IPS DF 19.7 (cell line): ENCODE results near the gene MINK1.
"Not testable (repeated sequence)": the region's sequence is repeated elsewhere in the genome, so short reads cannot be mapped to it uniquely, and the experiment has no call there.

Source experiments
- DNase-seq: peaks from one replicate; pipeline ENCODE4 v3.0.0-alpha.2; 2013; ENCODE audit warnings: low read depth, low spot score

The MINK1 gene

DNA sequence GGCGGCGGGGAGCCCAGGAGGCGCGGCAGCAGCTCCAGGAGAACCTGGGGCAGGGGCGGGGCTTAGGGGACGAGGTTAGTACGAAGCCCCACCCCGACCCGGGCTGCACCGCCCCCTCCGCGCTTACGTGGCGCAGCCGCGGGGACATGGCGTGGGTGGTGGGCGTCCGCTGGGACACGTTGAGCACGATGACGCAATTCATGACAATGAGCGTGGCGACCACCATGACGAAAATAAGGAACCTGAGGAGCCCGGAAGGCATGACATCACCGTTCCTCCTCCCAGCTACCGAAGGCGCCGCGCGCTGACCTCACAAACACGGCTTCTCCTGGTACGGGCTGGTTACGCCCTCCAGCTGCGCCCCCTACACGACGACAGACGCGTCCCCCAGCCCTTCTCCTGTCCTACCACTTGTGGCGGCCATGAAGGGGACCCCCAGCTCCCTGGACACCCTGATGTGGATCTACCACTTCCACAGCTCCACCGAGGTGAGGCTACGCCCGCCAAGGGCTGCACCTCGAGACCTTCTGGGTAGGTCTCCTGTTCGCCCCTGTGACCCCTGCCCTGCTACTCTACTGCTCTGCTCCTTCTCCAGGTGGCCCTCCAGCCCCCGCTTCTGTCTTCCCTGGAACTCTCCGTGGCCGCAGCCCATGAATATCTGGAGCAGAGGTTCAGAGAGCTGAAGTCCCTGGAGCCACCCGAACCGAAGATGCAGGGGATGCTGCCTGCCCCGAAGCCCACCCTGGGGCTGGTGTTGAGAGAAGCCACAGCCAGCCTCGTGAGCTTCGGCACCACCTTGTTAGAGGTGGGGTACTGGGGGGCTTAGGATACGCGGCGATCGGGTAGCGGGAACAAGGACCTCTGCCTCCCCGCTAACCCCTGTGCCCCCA, 66.4 kb downstream of the MINK1 start, which contains the start of gene C17orf107:
C17orf107 (plus strand) TSS at position 196 of the 890 bp plus-strand sequence; CDS start at position 423, 227 bp downstream.
- DNase-seq, result no peak

DNA sequence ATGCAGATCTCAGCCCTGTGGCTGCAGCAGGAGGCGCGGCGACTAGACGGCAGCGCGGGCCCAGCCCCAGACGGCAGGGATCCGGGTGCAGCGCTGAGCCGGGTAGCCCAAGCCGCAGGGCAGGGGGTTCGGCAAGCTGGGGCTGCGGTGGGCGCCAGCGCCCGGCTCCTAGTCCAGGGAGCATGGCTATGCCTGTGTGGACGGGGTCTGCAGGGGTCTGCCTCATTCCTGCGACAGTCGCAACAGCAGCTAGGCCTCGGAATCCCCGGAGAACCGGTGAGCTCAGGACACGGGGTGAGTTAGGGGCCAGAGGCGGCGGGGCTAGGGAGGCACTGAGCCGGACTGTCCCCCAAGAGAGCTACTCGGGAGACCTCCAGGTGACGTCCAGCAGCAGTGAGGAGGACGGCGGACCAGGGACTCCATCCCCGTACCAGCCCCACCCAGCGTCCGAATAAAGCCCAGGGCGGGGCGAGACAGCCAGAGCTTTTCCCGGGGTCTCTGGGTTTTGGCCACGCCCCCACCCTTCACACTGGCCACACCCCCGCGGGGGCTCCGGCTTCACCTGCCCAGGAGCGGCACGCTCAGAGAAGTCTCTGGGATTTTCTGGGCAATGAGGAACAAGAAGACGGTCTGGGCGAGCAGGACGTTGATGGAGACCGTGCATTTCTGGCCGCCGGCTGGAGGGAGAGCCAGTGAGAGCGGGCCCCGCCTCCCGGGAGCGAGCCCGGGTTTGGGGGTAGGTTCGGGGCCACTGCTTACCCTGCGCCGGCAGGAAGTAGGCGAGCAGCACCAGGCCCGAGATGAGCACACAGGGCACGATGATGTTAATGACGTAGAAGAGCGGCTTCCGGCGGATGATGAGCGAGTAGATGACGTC, 67.3 kb downstream of the MINK1 start:
- no peak for DNase-seq

DNA sequence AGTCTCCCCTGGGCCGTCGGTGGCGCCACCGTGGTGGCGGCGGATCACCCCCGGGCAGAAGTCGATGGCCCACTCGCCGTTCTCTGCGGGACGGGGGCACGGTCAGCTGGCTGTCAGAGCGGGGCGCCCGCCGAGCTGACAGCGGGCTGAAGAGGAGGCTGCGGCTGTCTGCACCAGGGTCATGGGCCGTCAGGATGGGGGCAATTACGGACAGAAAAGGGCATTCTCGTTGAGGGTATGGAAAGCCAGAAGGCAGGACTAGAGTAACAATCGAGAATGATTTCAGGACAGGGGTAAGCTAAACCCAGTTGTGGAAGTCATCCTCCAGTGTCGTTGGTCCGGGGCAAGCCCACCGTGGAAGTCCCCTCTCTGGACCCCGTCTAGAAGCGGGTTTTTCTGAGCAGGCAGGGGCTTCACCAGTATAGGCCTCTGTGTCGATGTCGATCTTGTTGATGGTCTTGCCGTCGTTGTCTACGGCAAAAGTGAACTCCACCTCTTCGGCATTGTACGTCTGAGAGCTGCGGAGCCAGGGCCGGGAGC, 68.0 kb downstream of the MINK1 start:
- DNase-seq, result no peak

DNA sequence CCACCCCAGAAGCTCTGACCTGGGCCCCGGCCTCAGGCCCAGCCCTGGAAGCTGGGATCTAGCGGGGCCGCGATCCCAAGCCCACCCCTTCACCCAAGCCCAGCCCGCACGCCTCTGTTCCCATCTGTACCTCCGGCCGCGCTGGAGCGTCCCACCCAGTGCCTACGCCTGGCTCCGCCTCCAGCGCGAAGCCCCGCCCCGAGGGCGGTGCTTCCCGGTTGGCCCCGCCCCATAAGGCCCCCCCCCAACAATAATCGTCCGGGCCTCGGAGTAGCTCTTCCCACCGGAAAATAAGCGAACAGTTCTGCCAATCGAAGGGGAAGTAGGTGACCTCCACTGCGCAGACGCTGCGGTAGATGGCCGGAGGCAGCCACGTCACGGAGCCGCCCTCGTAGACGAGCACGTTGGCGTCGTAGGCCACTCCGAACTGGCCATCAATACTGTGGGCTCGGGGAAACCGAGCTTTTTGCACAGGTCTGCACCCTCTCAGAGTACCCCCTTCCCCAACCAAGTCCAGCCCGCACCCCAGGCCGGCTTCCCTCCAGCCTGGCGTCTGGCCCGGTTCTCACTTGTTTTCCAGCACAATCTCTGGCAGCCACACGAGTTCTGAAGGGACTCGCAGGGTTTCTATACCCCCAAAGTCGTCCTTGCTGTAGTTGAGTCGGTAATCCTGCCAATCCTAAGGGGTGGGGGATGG, 68.7 kb downstream of the MINK1 start:
- no peak for DNase-seq

DNA sequence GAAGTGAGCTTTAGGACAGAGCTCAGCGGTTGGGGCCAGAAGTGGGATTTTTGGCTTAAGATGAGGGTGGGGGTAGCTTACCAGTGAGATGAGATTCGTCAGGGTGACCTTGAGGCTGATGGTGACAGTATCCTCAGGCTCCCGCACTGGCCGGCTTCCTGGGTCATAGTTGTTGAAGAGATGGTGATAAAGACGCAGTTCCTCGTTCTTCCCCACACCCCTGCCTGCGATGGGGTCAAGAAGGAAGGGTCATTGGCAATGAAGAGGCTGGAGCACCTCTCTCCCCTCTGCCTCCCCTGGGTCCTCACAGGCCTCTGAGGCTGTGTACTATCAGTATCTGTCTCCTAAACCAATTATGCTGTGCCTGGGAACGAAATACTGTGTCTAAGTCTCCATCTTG, 69.4 kb downstream of the MINK1 start:
- DNase-seq, result no peak

DNA sequence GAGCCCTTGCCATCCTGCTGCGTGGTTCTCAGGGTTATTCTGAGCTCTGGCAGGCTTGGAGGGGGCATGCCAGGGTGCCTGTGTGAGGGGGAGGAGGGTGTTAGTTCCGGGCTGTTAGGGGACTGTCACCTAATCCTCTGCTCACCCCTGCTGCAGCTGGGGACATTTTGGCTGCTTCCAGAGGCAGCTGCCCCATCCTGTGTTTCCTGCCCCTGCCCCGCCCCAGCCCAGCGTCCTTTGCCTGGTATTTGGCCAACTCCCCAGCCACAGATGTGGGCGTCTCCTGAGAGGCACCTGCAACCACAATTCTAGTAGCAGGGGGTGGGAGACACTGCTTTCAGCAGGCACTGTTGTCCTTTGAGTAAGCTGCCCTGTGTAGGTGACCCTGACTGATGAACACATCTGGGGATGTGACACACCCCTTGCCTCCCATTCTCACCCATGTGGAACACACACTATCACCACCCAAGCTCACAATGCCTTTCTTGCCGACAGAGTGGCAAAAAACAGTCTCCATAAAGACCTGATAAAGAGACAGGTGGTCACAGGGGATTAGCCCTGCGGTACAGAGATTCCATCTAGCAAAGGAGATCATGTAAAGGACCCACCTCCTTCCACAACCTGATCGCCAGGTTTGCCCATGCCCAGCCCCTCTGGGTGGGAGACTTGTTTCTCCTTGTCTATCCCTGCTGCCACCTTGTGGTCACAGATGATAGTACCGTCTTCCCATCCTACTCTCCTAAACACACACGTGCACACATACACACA, 70.1 kb downstream of the MINK1 start, which contains the start of gene CHRNE:
CHRNE (minus strand) TSS at position 48 of the 768 bp plus-strand sequence; CDS start at position 13, 35 bp downstream.
- DNase-seq, result peak; percentile 74

DNA sequence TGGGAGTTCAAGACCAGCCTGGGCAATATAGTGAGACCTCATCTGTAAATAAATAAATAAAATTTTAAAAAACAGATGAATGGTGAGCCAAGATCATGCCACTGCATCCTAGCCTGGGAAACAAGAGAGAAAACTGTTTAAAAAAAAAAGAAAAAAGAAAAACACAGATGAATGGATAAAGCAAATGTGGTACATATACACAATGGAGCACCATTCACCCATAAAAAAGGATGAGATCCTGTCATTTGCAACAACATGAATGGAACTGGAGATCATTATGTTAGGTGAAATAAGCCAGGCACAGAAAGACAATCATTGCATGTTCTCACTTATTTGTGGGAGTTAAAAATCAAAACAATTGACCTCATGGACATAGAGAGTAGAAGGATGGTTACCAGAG, 73.5 kb downstream of the MINK1 start:
- not testable (repeated sequence) for DNase-seq

DNA sequence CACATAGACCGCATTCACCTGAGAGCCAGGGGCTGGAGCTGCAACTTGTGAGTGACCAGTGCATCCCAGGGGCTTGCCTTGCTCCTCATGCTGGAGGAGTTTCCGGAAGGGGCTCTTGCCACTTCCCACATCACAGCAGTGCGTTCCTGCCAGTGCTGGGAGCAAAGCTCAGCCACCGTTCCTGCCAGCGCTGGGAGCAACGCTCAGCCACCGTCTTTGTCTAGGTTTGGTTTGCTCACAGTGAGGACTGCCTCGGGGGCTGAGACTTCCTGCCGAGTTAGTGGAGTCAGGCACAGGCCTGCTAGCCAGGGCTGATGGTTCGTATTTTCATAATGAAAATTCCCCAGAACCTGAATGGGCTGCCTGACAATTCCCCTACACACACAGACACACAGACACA, 75.2 kb downstream of the MINK1 start:
- DNase-seq, result no peak

DNA sequence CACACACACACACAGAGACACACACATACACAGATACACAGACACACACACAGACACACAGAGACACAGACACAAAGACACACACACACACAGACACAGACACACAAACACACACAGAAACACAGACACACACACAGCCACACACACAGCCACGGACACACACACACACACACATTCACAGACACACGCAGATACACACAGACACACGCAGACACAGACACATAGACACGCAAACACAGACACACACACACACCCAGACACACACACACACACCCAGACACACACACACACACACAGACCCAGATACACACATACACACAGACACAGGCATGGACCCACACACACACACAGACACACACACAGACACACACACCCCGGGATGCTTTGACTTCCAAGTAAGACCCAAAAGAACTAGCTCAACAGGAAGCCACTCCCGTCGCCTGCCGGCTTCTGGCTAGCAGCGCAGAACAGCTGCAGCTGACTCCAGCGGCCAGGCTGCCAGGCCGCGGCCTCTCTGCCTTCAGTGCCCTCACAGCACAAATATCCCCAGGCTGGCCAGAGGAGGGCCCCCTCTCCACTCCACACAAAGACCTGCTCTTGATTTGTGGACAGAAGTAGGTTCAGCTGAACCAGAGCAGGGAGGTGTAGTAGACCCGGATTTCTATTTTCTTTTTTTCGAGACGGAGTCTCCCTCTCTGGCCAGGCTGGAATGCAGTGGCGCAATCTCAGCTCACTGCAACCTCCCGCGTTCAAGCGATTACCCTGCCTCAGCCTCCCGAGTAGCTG, 75.8 kb downstream of the MINK1 start:
- DNase-seq, result no peak

DNA sequence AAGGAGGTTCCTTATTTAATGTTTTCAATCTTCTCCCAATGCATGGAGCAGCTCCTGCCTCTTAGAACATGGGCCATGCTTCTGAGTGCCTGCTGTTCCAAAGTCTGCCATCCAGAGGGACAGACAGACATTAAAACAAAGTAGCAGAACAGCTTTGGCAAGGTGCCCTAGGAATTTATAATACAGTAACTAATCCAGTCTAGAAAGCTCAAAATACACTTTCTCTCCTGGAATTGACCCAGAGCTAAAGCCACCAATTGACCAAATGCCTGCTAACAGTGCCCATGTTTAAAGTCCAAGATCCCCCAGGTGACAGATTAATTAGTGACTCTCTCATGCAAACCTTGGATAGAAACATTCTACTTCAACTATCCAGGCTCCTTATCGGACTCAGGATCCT, 80.9 kb downstream of the MINK1 start:
- no peak for DNase-seq

DNA sequence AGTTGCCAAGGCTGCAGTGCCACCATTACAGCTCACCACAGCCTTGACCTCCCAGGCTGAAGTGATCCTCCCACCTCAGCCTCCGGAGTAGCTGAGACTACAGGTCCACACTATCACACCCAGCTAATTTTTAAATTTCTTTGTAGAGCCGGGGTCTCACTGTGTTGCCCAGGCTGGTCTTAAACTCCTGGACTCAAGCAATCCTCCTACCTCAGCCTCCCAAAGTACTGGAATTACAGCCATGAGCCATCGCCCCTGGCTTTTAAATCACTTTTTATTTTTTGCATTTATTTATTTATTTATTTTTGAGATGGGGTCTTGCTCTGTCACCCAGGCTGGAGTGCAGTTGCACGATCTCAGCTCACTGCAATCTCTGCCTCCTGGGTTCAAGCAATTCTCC, 81.4 kb downstream of the MINK1 start:
- not testable (repeated sequence) for DNase-seq

DNA sequence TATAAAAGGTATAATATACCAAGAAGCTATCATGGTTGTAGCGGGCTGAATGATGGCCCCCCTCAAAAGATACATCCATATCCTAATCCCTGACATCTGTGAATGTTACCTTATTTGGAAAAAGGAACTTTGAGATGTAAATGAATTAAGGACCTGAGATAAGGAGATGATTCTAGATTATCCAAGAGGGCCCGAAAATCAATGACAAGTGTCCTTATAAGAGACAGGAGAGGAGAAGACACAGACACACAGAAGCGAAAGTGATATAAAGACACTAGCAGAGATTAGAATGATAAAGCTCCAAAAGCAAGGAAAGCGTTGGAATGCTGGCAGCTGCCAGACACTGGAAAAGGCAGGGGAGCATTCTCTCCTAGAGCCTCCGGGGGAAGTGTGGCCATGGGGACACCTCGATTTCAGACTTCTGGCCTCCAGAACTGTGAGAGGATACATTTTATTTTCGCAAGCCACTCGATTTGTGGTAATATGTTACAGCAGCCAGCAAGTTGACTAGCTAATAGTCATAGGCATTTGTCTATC, 86.4 kb downstream of the MINK1 start:
- no peak for DNase-seq

DNA sequence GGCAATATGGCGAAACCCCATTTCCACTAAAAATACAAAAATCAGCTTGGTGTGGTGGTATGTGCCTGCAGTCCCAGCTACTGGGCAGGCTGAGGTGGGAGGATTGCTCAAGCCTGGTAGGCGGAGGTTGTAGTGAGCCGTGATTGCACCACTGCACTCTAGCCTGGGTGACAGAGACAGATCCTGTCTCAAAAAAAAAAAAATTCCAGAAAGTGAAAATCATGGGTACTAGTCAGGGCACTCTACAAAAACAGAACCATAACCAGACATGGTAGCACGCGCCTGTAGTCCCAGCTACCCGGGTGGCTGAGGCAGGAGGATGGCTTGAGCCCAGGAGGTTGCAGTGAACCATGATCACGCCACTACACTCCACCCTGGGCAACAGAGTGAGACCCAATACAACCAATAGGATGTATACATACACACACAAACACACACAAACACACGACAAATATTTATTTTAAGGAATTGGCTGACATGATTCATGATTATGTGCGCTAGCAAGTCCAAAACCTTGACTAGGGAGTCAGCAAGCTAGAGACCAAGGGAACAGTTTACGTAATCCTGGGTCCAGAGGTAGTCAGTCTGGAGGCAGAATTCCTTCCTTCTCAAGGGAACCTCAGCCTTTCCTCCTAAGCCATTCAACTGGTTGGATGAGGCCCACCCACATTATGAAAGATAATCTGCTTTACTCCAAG, 87.4 kb downstream of the MINK1 start:
- DNase-seq, result no peak

DNA sequence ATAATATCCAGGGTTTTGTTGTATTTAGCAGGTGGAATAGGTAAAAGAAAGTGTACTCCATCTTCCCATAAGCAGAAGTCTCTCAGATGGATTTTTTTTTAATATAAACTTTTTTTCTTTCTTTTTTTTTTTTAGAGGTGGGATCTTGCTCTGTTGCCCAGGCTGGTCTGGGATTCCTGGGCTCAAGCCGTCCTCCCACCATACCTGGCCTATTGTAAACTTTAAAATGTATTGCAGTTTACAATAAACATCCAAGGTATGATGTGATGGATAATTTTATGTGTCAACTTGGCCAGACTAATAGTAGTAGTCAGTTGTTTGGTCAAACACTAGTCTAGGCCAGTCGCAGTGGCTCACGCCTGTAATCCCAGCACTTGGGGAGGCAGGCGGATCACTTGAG, 88.2 kb downstream of the MINK1 start:
- DNase-seq, result no peak

DNA sequence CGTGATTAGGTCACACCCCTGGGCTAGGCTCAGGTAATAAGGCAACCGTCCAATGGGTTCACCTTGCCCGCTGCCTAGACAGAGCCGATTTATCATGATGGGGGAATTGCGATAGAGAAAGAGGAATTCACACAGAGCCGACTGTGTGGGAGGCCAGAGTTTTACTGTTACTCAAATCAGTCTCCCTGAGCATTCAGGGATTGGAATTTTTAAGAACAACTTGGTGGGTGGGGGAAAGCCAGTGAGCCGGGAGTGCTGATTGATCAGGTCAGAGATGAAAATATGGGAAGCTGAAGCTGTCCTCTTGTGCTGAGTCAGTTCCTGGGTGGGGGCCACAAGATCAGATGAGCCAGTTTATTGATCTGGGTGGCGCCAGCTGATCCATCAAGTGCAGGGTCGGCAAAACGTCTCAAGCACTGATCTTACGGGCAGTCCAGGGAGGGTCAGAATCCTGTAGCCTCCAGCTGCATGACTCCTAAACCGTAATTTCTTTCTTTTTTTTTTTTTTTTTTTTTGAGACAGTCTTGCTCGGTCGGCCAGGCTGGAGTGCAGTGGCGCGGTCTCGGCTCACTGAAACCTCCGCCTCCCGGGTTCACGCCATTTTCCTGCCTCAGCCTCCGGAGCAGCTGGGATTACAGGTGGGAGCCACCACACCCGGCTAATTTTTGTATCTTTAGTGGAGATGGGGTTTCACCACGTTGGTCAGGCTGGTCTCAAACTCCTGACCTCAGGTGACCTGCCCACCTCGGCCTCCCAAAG, 93.6 kb downstream of the MINK1 start:
- not testable (repeated sequence) for DNase-seq

DNA sequence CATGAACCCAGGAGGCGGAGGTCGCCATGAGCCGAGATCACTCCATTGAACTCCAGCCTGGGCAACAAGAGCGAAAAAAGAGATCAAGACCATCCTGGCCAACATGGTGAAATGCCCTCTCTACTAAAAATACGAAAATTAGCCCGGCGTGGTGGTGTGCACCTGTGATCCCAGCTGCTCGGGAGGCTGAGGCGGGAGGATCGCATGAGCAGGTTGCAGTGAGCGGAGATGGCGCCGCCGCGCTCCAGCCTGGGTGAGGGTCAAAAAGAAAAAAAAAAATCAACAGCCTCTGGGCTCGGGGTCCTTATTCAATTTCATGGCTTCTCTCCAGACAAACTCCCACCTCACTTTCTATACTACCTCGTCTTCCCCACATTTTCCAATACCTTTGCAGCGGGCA, 95.7 kb downstream of the MINK1 start:
- no peak for DNase-seq

DNA sequence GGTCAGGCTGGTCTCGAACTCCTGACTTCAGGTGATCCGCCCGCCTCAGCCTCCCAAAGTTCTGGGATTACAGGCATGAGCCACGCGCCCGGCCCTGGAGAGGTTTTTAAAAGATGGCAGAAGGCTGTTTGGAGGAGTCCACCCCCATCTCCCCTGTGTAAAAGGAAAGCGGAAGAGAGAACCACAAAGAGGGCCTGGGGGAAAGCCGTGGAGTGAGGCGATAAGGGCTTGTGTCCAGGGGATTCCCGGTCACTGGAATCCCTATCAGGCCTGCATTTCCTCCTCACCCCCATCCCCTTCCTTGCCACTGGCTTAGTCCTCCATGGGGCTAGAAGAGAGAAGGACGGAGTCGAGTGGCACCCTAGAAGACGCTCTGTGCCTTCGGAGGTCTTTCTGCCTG, 98.8 kb downstream of the MINK1 start, which contains the start of gene GP1BA:
GP1BA (plus strand) TSS at position 315 of the 400 bp plus-strand sequence. CDS start 328 bp downstream, outside the sequence.
- DNase-seq, result no peak

DNA sequence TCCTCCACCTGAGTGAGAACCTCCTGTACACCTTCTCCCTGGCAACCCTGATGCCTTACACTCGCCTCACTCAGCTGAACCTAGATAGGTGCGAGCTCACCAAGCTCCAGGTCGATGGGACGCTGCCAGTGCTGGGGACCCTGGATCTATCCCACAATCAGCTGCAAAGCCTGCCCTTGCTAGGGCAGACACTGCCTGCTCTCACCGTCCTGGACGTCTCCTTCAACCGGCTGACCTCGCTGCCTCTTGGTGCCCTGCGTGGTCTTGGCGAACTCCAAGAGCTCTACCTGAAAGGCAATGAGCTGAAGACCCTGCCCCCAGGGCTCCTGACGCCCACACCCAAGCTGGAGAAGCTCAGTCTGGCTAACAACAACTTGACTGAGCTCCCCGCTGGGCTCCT, 99.6 kb downstream of the MINK1 start:
- DNase-seq, result no peak
